ENCODE results near the gene RABL6.

- TF ChIP-seq EZH2 (IDR thresholded peaks at IDR 0.05; ENCODE audit: insufficient read depth, low read length) (no peak), CTCF (IDR thresholded peaks at IDR 0.05; ENCODE audit: insufficient read depth, low read depth, low read length) (no peak)
These were observed 3.1 kb upstream of the RABL6 start for GRCh38 chr9:136804509-136805206.
